Renal pelvis (tissue), 4 donors: ENCODE data around the gene ZNF280B. TPM values are rescaled to one million over a fixed set of nuclear protein-coding genes. Genes with fewer than 3 reads are reported as not detected.
"Not testable (repeated sequence)": the region's sequence is repeated elsewhere in the genome, so short reads cannot be mapped to it uniquely, and the experiment has no call there.

ENCODE experiments used
- DNase-seq: peaks from one replicate; pipeline ENCODE4 v3.0.0-alpha.2; 2013
- polyA plus RNA-seq, 3 donors: library from polyadenylated mRNA; unstranded; fragments of 120-200 nt; gene quantifications; one replicate each; pipeline ENCODE4 v1.2.1, GENCODE V29; 2013; ENCODE audit not compliant: insufficient read length in 3 of 3

Gene ZNF280B
- polyA plus RNA-seq, 3 donors = 3.6 to 5.2 (median 4.6) TPM

DNA sequence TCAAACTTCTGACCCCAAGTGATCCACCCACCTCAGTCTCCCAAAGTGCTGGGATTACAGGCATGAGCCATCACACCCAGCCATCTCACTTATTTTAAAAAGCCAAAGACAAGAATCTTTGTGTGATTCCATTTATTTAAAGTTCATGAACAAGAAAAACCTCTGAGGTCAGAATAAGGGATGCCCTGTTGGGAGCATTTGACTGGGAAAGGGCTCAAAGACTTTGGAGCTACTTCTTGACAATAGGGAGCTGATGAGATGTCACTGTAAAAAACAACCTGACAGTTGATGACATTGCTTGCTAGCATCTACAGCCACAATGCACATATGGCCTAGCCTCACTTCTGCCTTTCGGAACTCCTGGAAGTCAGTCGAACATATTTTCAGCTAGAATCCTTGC is 5.1 kb upstream of the ZNF280B start:
- DNase-seq = no peak

GRCh38 chr22:22512951-22513350 is 4.4 kb upstream of the ZNF280B start:
- DNase-seq = no peak

DNA sequence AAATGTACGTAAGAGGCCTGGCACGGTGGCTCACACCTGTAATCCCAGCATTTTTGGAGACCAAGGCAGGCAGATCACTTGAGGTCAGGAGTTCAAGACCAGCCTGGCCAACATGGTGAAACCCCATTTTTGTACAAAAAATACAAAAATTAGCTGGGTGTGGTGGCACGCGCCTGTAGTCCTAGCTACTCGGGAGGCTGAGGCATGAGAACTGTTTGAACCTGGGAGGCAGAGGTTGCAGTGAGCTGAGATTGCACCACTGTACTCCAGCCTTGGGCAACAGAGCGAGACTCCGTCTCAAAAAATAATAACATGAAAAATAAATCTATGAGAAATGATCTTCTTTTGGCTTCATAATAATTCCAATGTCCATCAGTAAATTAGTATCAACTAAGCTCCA is 2.3 kb upstream of the ZNF280B start:
- not testable (repeated sequence) for DNase-seq

DNA sequence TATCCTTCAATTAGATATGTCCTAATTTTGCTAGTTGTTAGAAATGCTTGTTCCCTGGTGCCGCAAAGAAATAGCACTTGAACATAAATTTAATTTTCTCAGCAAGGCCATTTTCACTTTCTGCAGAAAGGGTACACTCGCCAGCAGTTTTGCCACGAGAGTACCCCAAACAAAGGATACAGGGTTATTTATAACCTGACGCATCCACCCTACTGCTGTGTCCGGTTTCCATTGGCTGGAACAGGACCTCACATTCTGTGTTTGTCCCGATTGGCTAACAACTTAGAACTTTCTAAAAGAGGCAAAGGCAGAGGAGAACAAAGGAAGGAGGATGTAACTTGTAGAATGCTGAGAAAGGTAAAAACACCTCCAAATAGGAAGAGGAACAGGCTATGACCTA is 1.4 kb upstream of the ZNF280B start:
- DNase-seq = not testable (repeated sequence)

- DNase-seq = peak; percentile 8
These were observed 734 bp downstream of the ZNF280B start for GRCh38 chr22:22507743-22508273.

GRCh38 chr22:22506736-22507135 is 1.8 kb downstream of the ZNF280B start:
- DNase-seq = no peak

DNA sequence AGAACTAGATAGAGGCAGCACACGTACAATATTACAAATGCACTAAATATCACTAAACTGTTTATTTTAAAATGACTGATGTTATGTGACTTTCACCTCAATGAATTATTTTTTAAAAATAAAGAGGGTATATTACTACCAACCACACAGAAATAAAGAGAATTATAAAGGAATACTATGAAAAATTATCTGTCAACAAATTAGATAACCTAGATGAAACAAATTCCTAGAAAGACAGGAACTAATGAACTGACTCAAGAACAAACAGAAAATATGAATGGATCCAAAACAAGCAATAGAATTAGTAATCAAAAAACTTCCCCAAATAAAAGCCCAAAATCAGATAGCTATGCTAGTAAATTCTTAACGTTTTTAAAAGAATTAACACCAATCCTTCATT is 10.3 kb downstream of the ZNF280B start:
- no peak for DNase-seq

- DNase-seq = not testable (repeated sequence)
These were observed 17.0 kb downstream of the ZNF280B start for GRCh38 chr22:22491589-22491988.

GRCh38 chr22:22488736-22489135 is 19.8 kb downstream of the ZNF280B start:
- DNase-seq = no peak

DNA sequence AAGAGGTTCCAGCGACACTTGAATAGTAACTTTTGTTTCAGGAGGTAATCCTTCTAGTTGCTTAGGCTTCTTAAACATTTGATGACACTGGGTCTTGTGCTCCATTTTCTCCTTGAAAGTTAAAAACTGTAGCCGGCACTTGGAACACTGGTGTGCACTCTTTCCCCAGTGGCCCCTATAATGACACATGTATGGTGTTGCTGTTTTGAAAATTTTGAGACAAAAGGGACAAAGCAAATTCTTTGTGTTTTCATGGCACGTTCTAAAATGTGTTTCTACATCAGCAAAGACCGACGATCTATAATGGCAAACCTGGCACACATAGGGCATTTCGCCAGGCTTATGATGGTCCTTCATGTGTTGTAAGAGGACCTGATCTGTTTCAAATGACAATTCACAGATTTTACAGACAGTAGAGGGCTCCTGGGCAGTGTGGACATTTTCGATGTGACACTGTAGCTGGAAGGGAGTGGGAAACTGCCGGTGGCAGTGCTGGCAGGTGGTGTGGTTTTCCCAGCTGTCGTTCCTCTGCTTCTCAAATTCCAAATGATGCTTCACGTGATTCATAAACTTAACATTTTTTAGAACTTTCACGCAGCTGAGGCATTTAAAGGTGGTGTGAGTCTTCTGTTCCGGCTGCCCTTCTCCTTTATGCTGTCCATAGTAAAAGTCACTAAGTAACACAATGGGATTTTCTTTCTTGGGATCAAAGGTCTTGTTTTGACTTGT is 20.5 kb downstream of the ZNF280B start:
- DNase-seq = no peak

- DNase-seq = no peak
These were observed 21.5 kb downstream of the ZNF280B start for GRCh38 chr22:22487059-22487458.

DNA sequence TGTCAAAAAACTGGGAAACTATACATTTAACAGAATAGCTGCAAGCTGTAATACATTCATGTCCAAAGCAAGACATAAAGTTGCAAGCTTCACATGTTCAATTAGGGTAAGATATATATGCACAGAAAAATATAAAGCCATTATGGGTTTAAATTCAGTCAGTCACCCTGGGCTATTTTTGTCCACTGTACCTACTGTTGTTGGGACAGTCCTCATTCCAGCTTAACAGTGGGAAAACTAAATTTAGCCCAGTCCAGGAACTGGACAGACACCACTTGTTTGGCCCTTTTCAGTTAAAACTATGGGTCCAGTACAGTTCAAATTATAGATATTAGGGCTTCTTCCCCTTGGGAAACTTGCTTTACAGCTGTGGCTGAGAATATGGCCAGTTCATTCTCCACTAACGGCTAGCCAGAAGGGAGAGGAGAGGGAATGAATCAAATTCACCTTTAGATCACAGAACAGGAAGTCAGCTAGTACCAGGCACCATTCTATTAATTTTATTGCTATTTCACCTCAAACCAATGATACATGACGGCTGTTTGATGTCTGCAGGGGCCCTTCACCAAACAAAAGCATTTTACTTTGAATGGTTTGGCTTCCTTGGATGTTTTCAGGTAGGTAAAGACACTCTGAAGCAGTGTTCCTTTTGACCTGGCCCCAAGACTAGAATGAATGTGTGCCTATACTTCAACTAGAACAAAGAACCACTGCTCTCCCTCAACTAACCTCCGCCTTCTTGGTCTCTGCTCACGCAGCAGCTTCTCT is 22.2 kb downstream of the ZNF280B start:
- DNase-seq = no peak

- no peak for DNase-seq
These were observed 23.0 kb downstream of the ZNF280B start for GRCh38 chr22:22485524-22485923.

DNA sequence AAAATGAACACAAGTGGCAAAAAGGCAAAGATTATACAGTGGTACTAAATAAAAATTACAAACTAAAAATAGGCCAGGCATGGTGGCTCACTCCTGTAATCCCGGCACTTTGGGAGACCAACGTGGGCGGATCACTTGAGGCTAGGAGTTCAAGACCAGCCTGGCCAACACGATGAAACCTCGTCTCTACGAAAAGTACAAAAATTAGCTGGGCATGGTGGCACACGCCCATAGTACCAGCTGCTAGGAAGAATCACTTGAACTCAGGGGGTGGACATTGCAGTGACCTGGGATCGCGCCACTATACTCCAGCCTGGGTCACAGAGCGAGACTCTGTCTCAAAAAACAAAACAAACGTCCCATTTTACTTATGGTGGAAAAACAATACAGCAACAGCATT is 24.5 kb downstream of the ZNF280B start:
- DNase-seq = no peak

DNA sequence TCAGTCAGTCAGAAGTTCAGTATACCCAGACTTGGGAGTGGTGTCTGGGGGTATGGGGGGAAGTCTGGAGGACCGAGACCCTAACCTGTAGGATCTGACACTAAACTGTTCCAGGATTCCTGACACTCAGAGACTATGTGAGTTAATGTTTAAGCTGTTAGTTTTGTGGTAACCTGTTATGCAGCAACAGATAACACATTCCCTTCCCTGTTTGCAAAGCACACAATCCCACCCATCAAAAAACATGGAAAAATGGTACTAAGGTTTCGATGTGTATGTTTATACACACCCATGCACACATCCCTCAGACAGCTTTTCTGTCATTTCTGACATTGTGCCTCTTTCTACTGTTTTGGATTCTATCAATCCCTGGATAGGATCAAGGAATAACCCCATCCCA is 27.6 kb downstream of the ZNF280B start:
- DNase-seq = no peak

DNA sequence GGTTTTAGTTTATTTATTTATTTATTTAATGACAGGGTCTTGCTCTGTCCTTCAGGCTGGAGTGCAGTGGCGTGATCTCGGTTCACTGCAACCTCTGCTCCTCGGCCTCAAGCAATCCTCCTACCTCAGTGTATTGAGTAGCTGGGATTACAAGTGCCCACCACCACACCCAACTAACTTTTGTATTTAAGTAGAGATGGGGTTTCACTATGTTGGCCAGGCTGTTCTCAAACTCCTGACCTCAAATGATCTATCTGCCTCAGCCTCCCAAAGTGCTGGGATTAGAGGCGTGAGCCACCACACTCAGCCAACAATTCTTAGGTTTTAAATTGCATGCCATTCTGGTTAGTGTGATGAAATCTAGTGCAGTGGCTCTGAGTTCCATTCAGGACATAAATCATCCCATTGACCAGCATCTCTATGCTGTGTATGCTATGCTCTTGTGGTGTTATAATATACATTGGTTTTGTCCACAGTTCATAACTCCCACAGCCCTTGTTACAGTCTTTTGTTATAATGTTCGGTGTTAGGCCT is 28.5 kb downstream of the ZNF280B start:
- no peak for DNase-seq

- DNase-seq = no peak
These were observed 29.4 kb downstream of the ZNF280B start for GRCh38 chr22:22479116-22479515.

DNA sequence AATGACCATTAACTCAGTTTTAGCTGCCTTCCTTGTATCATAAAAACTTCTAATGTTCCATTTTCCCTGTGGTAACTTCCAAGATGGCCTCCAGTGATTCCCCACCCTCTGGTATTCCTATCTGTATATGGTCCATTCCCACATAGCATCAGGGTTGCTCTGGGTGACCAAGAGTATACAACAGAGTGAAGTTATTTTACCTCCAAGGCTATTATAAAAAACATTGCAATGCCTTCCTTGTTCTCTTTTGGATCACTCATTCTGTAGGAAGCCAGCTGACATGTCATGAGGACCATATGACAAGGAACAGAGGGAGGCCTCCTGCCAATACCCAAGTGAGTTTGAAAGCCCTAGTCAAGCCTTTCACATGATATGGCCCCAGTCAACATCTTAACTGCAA is 30.1 kb downstream of the ZNF280B start:
- no peak for DNase-seq

DNA sequence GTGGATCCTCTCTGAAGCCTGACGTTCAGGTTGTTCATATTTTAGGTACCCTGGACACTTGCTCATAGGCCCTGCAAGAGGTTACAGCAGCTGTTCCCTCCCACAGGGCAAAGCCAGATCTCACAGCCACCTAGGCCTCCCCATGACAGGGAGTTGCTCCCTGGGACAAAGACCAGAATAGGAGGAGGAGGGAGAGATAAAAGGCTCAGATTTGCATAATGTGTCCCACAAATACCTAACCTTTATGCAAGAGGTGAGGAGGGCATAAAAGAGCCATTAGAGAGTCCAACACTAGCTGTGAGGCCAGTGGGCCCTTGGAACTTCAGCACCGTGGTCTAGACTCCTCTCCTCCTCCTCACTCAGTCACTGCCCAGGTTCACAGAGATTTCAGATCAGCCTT is 33.8 kb downstream of the ZNF280B start:
- no peak for DNase-seq

DNA sequence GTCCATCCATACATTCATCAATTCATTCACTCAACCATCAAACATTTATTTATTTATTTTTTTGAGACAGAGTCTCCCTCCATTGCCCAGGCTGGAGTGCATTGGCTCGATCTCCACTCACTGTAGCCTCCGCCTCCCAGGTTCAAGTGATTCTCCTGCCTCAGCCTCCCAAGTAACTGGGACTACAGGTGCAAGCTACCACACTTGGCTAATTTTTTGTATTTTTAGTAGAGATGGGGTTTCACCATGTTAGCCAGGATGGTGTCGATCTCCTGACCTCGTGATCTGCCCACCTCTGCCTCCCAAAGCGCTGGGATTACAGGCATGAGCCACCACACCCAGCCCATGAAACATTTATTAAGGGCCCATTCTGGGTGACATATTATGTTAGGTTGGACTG is 37.4 kb downstream of the ZNF280B start:
- not testable (repeated sequence) for DNase-seq

- no peak for DNase-seq
These were observed 39.0 kb downstream of the ZNF280B start for GRCh38 chr22:22469527-22469926.

- DNase-seq = not testable (repeated sequence)
These were observed 39.6 kb downstream of the ZNF280B start for GRCh38 chr22:22468794-22469469.
